AG20443 (cell line): ENCODE results near the gene SMIM1.

Source experiments
- DNase-seq: peaks from one replicate; pipeline ENCODE4 v3.0.0; 2012; ENCODE audit warnings: low spot score, mixed read lengths

The SMIM1 gene

GRCh38 chr1:3756394-3756793 is 16.2 kb upstream of the SMIM1 start:
- no peak for DNase-seq

DNA sequence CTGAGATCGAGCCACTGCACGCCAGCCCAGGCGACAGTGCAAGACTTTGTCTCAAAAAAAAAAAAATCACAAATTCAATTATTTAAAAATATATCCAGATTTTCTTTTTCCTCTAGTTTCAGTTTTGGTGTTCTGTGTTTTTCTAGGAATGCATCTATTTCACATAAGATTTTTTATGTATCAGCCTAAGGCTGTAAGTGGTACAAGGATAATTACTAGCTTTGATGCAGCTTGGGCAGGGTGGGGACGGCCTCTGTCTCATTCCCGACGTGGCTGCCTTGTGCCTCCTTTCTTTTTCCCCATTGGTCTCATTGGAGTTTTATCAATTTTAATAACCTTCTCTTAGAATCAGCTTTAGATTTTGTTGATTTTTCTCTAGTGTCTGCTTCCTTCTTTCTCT is 13.4 kb upstream of the SMIM1 start:
- no peak for DNase-seq

- DNase-seq = no peak
These were observed 12.8 kb upstream of the SMIM1 start for GRCh38 chr1:3759796-3760195.

GRCh38 chr1:3761296-3762010 is 11.1 kb upstream of the SMIM1 start:
- DNase-seq = no peak

DNA sequence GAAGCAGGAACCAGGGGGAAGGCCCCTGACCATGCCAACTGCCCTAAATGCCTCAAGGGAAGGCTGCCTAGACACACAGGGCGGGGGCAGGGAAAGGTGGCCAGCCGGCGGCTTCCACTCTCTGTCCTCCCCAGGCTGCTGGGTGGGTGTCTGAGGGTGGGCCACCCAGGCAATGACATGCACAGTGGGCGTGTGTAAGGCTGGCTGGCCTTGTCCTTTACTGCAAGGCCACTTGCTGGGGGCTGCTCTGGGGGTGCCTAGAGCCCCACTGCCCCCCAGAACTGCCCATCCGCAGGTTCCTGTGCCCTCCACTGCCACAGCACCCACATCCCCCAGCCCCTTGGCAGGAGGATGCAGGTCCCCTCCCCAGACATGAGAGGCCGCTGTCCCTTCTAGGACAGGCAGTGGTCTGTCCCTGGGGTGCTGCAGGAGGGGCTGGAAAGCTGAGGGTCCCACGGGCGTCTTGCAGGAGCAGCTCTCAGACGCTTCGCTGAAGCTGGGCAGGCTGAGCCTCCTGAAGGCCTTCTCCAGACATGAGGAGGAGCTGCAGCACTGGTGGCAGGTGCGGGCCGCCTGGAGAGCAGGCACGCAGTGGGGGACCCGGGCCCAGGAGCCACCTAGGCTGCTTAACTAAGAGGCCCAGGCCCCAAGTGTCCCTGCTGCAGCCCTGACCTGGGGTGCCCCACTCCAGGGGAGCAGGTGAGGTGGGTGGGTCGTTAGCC is 10.2 kb upstream of the SMIM1 start:
- no peak for DNase-seq

DNA sequence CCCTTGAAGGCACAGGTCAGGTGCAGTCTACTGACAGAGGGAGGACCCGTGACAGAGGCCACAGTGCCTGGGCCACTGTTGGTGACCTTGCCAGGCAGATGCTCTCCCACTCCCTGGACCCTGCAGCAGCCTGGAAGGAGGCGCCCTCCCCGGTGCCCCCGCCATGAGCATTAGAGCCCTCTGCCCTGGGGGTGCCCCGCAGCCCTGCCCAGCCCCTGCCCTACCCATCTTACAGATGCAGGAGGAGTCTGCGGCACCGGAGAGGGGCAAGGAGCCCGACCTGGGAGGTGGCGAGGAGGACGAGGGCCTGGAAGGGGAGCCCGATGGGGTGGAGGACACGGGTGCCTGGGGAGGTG is 9.7 kb upstream of the SMIM1 start:
- no peak for DNase-seq

GRCh38 chr1:3763351-3764125 is 9.0 kb upstream of the SMIM1 start:
- DNase-seq = no peak

GRCh38 chr1:3767328-3767925 is 5.1 kb upstream of the SMIM1 start:
- no peak for DNase-seq

DNA sequence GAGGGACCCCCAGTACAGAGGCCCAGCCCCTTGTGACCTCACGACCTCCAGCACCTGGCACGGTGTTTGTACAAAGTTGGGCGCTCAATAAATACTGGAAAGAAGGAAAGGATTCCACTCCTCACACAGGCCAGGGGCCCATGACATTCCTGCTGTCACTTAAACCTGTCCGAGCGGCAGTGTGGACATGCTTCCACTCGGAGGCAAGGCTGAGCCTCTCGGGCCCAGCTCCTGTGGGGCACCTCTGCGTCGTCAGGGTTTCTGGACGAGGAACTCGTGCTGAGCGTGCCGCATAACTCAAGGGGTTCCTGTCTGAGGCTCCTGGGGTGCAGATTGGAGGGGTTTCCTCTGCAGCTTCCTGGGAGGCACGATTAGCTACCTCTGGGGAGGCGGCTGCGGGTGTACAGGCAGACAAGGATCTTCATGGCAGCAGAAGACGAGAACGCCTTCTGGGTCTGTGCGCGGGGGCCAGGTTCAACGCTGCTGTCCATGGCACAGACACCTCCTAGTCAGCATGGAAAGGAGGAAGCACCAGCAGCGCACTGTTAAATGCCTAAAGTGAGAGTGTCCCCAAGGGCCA is 3.6 kb upstream of the SMIM1 start:
- no peak for DNase-seq

GRCh38 chr1:3770047-3770765 is 2.3 kb upstream of the SMIM1 start:
- no peak for DNase-seq

DNA sequence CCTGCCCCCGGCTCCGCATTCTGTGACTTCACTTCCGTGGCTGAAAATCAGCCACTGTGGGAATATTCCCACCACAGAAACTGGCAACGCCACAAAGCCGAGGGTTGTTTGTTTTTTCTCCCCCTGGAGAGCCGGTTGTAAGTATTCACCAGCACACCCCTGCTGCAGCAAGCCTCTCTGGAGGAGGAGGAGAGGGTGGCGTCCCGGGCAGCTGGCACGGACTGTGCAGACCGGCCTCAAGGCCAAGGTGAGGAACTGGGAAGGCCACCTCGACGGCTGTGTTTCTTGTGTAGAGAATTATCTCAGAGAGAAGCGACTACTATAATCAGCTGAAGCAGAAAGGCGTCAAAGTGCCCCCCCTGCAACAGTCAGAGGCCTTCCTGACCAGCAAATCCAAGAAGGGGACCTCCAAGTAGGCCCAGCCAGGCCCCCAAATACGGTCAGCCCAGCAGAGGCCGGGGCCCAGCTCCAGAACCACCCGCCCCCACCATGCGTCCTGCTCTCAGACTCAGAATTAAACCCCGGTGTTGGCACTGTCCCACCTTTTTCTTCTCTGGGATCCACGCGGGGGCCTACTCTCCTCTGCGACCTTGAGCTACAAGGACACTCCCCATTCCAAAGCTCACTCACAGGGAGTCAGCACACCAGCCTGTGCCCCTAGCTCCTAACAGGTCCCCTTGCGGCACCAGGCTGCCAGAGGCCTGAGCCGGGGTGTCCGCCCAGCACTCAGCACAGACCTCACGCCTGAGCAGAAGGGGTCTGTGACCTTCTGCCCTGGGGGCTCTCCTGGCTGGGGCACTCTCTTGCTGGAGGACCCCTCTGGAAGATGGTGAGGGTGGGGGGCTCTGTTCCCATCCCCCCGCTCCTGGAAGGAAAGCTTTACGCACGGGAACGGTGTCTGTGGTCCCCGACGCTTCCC is 1.2 kb upstream of the SMIM1 start:
- no peak for DNase-seq

DNA sequence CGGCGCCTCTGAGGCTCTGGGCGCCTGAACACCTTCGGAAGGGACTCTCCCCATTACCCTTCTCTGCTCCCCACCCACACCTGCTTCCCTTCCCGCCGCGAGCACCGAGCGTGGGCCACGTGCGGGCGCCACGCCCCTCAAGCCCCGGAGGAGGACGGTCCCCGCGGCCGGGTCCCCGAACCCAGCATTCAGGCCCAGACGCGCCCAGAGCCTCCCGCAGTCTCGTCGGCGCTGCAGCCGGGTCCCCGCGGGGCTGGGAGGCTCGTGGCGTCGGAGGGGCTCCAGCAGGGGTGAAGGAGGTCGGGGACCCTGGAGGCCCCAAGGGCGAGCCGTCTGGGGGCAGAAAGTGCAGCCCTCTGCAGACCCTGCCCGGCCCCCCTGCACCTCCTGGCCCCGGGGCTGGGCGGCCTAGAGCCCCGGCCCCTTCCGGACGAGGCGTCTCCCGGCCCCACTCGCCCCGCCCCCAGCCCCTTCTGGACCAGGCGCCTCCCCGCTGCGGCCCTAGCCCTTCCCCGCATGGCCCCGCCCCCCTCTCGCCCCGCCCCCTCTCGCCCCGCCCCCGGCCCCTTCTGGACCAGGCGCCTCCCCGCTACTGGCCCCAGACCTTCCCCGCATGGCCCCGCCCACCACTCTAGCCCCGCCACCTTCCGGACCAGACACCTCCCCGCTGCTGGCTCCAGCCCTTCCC is 378 bp upstream of the SMIM1 start:
- peak; percentile 96 for DNase-seq

DNA sequence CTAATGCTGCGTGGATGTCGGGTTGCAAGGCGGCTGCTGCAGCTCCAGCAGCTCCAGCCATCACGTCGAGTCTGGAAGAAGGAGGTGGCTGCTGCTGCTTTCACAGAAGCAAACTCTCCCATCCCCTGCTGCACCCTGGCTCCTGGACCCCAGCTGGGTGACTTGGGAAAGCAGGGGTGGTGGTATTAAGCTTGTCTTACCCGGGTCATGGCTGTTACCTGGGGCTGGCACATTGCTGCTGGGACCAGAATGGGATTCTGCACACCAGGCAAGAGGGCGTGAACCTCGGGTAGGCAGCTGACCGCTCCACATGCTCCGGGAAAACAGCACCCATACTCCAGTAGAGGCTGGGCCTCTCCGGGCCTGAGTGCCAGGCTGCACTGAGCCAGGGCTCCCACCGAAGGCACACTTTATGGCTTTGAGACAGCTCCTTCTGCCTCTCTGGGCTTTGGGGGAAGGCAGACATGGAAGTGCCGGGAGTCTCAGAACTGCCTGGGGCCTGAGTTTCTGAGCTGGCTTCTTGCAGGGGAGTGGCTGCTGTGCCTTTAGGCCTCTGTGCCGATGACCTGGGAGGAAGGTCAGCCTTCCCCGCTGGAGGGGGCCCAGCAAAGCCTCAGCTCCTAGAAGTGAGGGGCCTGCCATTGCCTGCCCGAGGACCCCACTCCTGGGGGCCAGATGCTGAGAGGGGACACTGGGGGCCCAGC is 1.2 kb downstream of the SMIM1 start:
- no peak for DNase-seq

- DNase-seq = no peak
These were observed 1.9 kb downstream of the SMIM1 start for GRCh38 chr1:3774276-3774945.

DNA sequence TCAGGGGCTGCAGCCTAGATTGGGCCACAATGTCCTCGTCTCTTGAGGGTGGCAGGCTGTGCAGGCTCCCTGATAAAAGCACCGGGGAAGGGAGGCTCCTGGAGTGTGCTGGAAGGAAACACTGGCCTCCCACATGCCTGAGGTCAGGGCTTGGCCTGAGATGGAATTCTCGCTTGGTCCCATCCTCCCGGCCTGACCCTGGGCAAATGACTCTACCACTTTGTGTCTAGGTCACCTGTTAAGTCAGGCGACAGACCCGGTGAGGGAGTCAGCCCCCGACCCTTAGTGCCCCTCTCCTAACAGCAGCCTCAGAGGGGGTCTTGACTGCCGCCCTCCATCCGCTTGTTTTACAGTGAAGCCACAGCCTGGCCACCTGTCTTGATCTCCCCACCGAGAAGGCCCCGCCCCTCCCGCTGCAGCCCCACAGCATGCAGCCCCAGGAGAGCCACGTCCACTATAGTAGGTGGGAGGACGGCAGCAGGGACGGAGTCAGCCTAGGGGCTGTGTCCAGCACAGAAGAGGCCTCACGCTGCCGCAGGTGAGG is 2.5 kb downstream of the SMIM1 start:
- peak; percentile 75 for DNase-seq

DNA sequence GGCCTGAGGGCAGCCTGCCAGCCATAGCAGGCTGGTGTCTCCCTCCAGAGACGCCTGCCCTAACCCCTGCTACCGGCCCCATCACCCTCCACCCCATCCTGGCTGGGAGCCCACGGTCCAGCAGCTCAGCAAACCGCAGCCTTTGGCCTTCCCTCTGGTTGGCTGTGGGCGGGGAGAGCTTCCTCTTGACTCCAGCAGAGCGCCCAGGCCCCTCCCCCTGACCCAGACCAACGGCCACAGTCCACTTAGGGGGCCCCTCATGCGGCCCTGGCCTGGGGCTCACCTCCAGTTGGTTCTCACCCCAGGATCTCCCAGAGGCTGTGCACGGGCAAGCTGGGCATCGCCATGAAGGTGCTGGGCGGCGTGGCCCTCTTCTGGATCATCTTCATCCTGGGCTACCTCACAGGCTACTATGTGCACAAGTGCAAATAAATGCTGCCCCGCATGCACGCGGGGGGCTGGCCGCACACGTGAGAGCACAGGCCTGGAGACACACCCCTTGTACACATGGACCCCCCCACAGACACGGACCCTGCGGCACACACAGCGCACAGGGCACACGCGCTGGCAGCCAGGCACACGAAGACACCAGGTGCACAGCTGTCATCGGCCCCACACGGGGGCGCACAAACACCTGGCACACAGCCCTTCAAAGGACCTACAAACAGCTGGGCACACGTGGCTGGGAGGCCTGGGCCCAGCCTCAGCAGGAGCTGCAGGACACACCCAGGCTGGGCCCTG is 3.1 kb downstream of the SMIM1 start:
- peak; percentile 66 for DNase-seq

DNA sequence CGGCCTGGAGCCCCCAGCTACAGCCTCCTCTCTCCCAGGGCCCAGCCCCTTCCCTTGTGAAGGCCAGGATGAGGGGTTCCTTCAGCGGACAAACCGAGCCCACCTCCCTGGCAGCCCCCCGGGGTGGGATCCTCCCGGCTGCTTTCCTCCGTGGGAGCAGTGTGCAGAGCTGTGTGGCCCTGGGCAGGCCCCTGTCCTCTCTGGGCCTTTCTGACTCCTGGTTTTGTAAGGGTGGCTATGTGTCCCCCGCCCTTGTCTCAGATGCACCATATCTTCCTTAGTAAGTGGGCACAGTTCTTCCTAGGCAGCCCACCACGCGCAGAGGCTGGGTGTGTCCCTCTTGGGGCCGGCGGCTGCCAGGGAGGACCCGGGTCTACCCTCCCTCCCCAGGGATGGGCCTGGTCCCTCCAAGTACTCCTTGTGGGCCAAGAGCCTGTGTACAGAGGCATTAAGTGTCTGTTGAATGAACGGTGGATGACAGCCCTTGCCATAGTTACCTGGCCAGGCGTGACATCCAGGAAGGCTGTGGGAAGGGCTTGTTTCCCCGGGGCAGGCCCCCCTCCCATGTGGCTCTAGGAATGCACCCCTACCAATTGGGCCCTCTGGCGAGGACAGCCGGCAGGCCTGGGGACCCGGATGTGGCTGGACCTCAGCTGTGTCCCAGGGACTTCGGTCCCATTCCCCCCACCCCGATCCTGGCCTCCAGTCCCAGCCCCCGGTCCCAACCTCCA is 3.8 kb downstream of the SMIM1 start:
- DNase-seq = no peak
